K562 (cell line): ENCODE results near the gene THADA. TPM values are rescaled to one million over a fixed set of nuclear protein-coding genes. Genes with fewer than 3 reads are reported as not detected.
A peak's percentile ranks its signal among the peaks of the same experiment; 100 is the strongest.

Experiments
- CREB3 ChIP-seq: fragments of 450-650 bp; conservative IDR thresholded peaks from 2 replicates; pipeline ENCODE4 v1.6.1; 2016; ENCODE audit warnings: missing genetic modification characterization, low read depth, mild to moderate bottlenecking, missing compliant biosample characterization, moderate library complexity
- EGR1 ChIP-seq: fragments of 450-650 bp; conservative IDR thresholded peaks from 2 replicates; pipeline ENCODE4 v1.6.1; 2017; ENCODE audit warnings: mild to moderate bottlenecking
- ELK3 ChIP-seq: fragments of 450-650 bp; formaldehyde crosslinking; IDR thresholded peaks from 2 replicates; pipeline ENCODE4 v1.4.0; 2020; ENCODE audit warnings: mild to moderate bottlenecking
- EP300 ChIP-seq: IDR thresholded peaks from 2 replicates; pipeline ENCODE4 v1.6.1; 2012; ENCODE audit warnings: low read length, improper control_type of control experiment
- IRF9 ChIP-seq: fragments of 450-650 bp; IDR thresholded peaks from 2 replicates; pipeline ENCODE4 v1.6.1; 2016; ENCODE audit warnings: missing biosample characterization, missing genetic modification characterization
- NCOA2 ChIP-seq, 2 experiments: fragments of 450-650 bp; IDR thresholded peaks; 2 replicates each; pipeline ENCODE4 v1.6.1; 2018; ENCODE audit warnings: mild to moderate bottlenecking in 2 of 2, moderate library complexity in 1 of 2; ENCODE audit not compliant: partially characterized antibody in 2 of 2
- POLR2B ChIP-seq: fragments of 450-650 bp; IDR thresholded peaks from 2 replicates; pipeline ENCODE4 v1.6.1; 2018; ENCODE audit warnings: low read depth; ENCODE audit not compliant: partially characterized antibody
- POLR2G ChIP-seq: fragments of 200-400 bp; formaldehyde crosslinking; IDR thresholded peaks from 2 replicates; pipeline ENCODE4 v1.6.1; 2017; ENCODE audit warnings: low read depth, mild to moderate bottlenecking, antibody characterized with exemption, low read length, moderate library complexity
- PRDM10 ChIP-seq: fragments of 450-650 bp; IDR thresholded peaks from 2 replicates; pipeline ENCODE4 v1.6.1; 2018; ENCODE audit not compliant: partially characterized antibody
- SPI1 ChIP-seq: IDR thresholded peaks from 2 replicates; pipeline ENCODE4 v1.6.1; 2011; ENCODE audit warnings: low read depth, low read length, control low read depth, borderline replicate concordance
- ZFPM2 ChIP-seq: fragments of 250-450 bp; sonication (Bioruptor Pico); IDR thresholded peaks from 2 replicates; pipeline ENCODE4 v1.5.1; 2022; ENCODE audit warnings: mild to moderate bottlenecking
- ZNF124 ChIP-seq: sonication (generic); formaldehyde crosslinking; IDR thresholded peaks from 2 replicates; pipeline ENCODE4 v1.8.1; 2022; ENCODE audit warnings: missing genetic modification reagents
- ZNF324 ChIP-seq: fragments of 250-450 bp; sonication (Bioruptor Pico); IDR thresholded peaks from 2 replicates; pipeline ENCODE4 v1.4.0; 2020; ENCODE audit warnings: mild to moderate bottlenecking
- ZNF445 ChIP-seq: fragments of 250-450 bp; sonication (Bioruptor Pico); IDR thresholded peaks from 2 replicates; pipeline ENCODE4 v1.4.0; 2020; ENCODE audit warnings: low read depth, mild to moderate bottlenecking, moderate library complexity
- polyA plus RNA-seq, 8 experiments: library from polyadenylated mRNA; depleted of rRNA in 4 of 8; stranded (reverse) in 5 of 8; unstranded in 3 of 8; fragments of >200 nt; fragmentation: Nextera tagmentation in 2 of 8; fragmentation: Illumina TruSeq in 1 of 8; extraction: Ambion mirVana in 2 of 8; extraction: Trizol in 1 of 8; gene quantifications; 2 replicates each; pipeline versions ENCODE4 v1.2.1 to v1.2.3, GENCODE V29; 2011 to 2014; ENCODE audit warnings: inconsistent platforms in 1 of 8, missing spikeins in 1 of 8
- total RNA-seq, 7 experiments: library from RNA; depleted of rRNA in 6 of 7; stranded (reverse); fragments of >200 nt in 6 of 7; fragmentation: Illumina TruSeq in 2 of 7; extraction: Trizol in 2 of 7; gene quantifications; 2 replicates each; pipeline versions ENCODE4 v1.2.1 to v1.2.3, GENCODE V29; 2011 to 2021; ENCODE audit warnings: low replicate concordance in 1 of 7
- TF ChIP-seq, protein P1 (sequence below): IDR thresholded peaks from 2 replicates; pipeline ENCODE4 v1.6.1; 2012; ENCODE audit warnings: low read depth, low read length, improper control_type of control experiment, borderline replicate concordance
- TF ChIP-seq, protein P2 (sequence below): fragments of 250-450 bp; sonication (Bioruptor Pico); IDR thresholded peaks from 2 replicates; pipeline ENCODE4 v1.5.0; 2020; ENCODE audit warnings: mild to moderate bottlenecking, borderline replicate concordance

Gene THADA
- total and polyA plus RNA-seq, 9 of the 15 experiments (the other 6 are each of a cell fraction or from before 2014, with no cell fraction given), result 17.8 to 34.7 (median 31.9) TPM

- no peak for TF ChIP-seq ELK3 (CRISPR knock-in tag)
- TF ChIP-seq PRDM10, result no peak
- TF ChIP-seq POLR2B, result no peak
- no peak for TF ChIP-seq ZNF324 (CRISPR knock-in tag)
- TF ChIP-seq, protein P1, sequence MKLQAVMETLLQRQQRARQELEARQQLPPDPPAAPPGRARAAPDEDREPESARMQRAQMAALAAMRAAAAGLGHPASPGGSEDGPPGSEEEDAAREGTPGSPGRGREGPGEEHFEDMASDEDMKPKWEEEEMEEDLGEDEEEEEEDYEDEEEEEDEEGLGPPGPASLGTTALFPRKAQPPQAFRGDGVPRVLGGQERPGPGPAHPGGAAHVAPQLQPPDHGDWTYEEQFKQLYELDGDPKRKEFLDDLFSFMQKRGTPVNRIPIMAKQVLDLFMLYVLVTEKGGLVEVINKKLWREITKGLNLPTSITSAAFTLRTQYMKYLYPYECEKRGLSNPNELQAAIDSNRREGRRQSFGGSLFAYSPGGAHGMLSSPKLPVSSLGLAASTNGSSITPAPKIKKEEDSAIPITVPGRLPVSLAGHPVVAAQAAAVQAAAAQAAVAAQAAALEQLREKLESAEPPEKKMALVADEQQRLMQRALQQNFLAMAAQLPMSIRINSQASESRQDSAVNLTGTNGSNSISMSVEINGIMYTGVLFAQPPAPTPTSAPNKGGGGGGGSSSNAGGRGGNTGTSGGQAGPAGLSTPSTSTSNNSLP, result no peak
- no peak for TF ChIP-seq ZNF124 (CRISPR knock-in tag)
- no peak for TF ChIP-seq ZFPM2 (CRISPR knock-in tag)
- peak; percentile 67 for TF ChIP-seq EGR1
- TF ChIP-seq NCOA2 (IDR thresholded peaks at IDR 0.05; ENCODE audit: partially characterized antibody in 2 of 2), result no peak
- TF ChIP-seq EP300, result peak; percentile 51
- TF ChIP-seq, protein P2, sequence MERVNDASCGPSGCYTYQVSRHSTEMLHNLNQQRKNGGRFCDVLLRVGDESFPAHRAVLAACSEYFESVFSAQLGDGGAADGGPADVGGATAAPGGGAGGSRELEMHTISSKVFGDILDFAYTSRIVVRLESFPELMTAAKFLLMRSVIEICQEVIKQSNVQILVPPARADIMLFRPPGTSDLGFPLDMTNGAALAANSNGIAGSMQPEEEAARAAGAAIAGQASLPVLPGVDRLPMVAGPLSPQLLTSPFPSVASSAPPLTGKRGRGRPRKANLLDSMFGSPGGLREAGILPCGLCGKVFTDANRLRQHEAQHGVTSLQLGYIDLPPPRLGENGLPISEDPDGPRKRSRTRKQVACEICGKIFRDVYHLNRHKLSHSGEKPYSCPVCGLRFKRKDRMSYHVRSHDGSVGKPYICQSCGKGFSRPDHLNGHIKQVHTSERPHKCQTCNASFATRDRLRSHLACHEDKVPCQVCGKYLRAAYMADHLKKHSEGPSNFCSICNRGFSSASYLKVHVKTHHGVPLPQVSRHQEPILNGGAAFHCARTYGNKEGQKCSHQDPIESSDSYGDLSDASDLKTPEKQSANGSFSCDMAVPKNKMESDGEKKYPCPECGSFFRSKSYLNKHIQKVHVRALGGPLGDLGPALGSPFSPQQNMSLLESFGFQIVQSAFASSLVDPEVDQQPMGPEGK (CRISPR knock-in tag), result no peak
- TF ChIP-seq CREB3 (tag), result no peak
- TF ChIP-seq IRF9 (tag), result no peak
- no peak for TF ChIP-seq SPI1
- TF ChIP-seq POLR2G, result no peak
- TF ChIP-seq ZNF445 (CRISPR knock-in tag), result no peak
These were observed 385.2 kb downstream of the THADA start (continued) for GRCh38 chr2:43210467-43211303.
